Measurements from ENCODE around the gene ZFP36L1. TPM values are rescaled to one million over a fixed set of nuclear protein-coding genes. Genes with fewer than 3 reads are reported as not detected.

Gene ZFP36L1
- total and polyA plus RNA-seq, 10 of the 15 experiments (the other 5 are each of a cell fraction or from before 2014, with no cell fraction given): 22.0 to 184 (median 66.1) TPM

- no peak for TF ChIP-seq CUX1 (IDR thresholded peaks at IDR 0.05; ENCODE audit: insufficient replicate concordance, low read depth, low read length)
- no peak for TF ChIP-seq NRF1 (conservative IDR thresholded peaks at IDR 0.05; ENCODE audit: low read depth, low read length)
These were observed 32.9 kb downstream of the ZFP36L1 start (continued) for GRCh38 chr14:68759937-68760336.

GRCh38 chr14:68759017-68759560, 33.8 kb downstream of the ZFP36L1 start:
- ChIA-PET RAD21 (ENCODE audit: unreplicated experiment) (no interaction called here), SMC1A (ENCODE audit: uncharacterized antibody, unreplicated experiment) (interaction anchor here (0.9 to 1.0 kb wide), 2 partner anchors 20 to 83 kb away, joined by 3 read pairs; no protein-coding TSS in a partner anchor), POLR2A (no interaction called here), CTCF (interaction anchor here (0.6 to 1.5 kb wide), 2 partner anchors 31 to 562 kb away, joined by 3 read pairs; no protein-coding TSS in a partner anchor)
- Histone ChIP-seq H3K4me2 (ENCODE audit: control insufficient read depth, insufficient read depth) (no peak overlapping the region), H3K4me1 (ENCODE audit: control insufficient read depth, insufficient read depth, low read length) (no peaks in the 10 kb centered on the region), H4K20me1 (ENCODE audit: control insufficient read depth, insufficient read depth) (no peaks in the 10 kb centered on the region), H3K9ac (ENCODE audit: control insufficient read depth, insufficient read depth, low read length) (no peak overlapping the region), H3K9me3 (replicated peaks; ENCODE audit: control insufficient read depth, insufficient read depth, low read length) (no peaks in the 10 kb centered on the region), H3K27me3 (replicated peaks in 1 of 2; ENCODE audit: control insufficient read depth in 2 of 2, insufficient read depth in 2 of 2, low read length in 1 of 2) (no peaks in the 10 kb centered on the region), H3K36me3 (ENCODE audit: control insufficient read depth in 2 of 2, insufficient read depth in 2 of 2, low read length in 1 of 2) (no peaks in the 10 kb centered on the region), H3K79me2 (ENCODE audit: control insufficient read depth, insufficient read depth, low read length) (no peaks in the 10 kb centered on the region), H3K4me3 (no peak overlapping the region), H3K27ac (ENCODE audit: control insufficient read depth, insufficient read depth) (no peak overlapping the region), H2AFZ (ENCODE audit: control insufficient read depth, low read depth, low read length) (no peak overlapping the region)
- TF ChIP-seq SREBF2 (IDR thresholded peaks at IDR 0.05; ENCODE audit: low read length) (no peak), RAD51 (IDR thresholded peaks at IDR 0.05) (no peak), ETV6 (conservative IDR thresholded peaks at IDR 0.05 in 1 of 2, IDR thresholded peaks at IDR 0.05 in 1 of 2; ENCODE audit: borderline replicate concordance in 1 of 2, low read depth in 1 of 2) (no peak), SIX5 (IDR thresholded peaks at IDR 0.05; ENCODE audit: low read depth, low read length, severe bottlenecking) (no peak), PML (IDR thresholded peaks at IDR 0.05; ENCODE audit: low read length) (no peak), PKNOX1 (IDR thresholded peaks at IDR 0.05) (no peak)
- ATAC-seq: no peak
- intact Hi-C loops (cut with micrococcal nuclease; ENCODE audit: unreplicated experiment): no loop called here
- WGBS (ENCODE audit: insufficient coverage, insufficient replicate concordance, low lambda C conversion rate, missing lambda C conversion rate): 82% methylated on average over 8 of the region's 8 CpGs
- FAIRE-seq: no peak
- DNase-seq (ENCODE audit: low read depth, low spot score): no peak
- in situ Hi-C loops (cut with MboI): no loop called here
- BruUV-seq (replicated peaks): no TSS peak

Measured in GM12878 (cell line).